ENCODE results near the gene STAMBP.

STAMBP gene

DNA sequence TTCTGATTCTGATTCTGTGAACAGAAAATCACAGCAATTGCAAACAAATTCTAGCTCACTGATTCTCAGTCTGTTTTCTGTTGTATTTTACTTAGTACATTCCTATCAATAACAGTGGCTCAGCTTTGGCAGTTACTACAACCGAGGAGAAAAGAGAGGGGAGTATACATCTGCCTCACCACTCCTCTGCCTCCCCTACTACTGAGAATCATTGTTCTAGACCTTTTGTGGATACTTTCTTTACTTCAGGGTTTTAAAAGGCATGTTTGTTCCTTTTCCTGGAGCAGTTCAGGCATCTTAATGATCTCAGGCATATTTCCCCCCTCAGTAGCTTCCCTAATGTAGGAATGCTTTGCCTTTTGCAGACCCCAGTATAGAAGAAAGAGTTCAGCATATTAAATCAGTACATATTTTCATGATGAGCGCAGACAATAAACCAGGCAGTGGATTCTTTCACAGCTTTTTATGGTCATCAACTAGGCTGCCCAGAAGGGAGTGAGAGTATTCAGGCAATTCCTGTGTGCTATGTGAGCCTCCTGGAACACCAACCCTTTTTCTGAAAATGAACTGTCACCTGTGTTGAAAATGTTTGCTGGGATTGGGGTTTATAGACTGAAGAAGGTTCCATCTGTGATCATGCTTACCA is 10.3 kb downstream of the STAMBP start:
- H3K4me3 ChIP-seq (ENCODE audit: low read depth, low read length) = no peak overlapping the region
- DNase-seq (ENCODE audit: low read depth) = no peak
- TF ChIP-seq POLR2A (IDR thresholded peaks at IDR 0.05; ENCODE audit: extremely low read depth, insufficient read length) = no peak
- TF ChIP-seq, protein P1, sequence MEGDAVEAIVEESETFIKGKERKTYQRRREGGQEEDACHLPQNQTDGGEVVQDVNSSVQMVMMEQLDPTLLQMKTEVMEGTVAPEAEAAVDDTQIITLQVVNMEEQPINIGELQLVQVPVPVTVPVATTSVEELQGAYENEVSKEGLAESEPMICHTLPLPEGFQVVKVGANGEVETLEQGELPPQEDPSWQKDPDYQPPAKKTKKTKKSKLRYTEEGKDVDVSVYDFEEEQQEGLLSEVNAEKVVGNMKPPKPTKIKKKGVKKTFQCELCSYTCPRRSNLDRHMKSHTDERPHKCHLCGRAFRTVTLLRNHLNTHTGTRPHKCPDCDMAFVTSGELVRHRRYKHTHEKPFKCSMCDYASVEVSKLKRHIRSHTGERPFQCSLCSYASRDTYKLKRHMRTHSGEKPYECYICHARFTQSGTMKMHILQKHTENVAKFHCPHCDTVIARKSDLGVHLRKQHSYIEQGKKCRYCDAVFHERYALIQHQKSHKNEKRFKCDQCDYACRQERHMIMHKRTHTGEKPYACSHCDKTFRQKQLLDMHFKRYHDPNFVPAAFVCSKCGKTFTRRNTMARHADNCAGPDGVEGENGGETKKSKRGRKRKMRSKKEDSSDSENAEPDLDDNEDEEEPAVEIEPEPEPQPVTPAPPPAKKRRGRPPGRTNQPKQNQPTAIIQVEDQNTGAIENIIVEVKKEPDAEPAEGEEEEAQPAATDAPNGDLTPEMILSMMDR (IDR thresholded peaks at IDR 0.05; ENCODE audit: low read depth, low read length) = no peak
- TF ChIP-seq MYC (IDR thresholded peaks at IDR 0.05; ENCODE audit: low read depth, low read length) = no peak
- TF ChIP-seq, protein P2, sequence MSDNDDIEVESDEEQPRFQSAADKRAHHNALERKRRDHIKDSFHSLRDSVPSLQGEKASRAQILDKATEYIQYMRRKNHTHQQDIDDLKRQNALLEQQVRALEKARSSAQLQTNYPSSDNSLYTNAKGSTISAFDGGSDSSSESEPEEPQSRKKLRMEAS (IDR thresholded peaks at IDR 0.05; ENCODE audit: low read depth, low read length) = no peak

DNA sequence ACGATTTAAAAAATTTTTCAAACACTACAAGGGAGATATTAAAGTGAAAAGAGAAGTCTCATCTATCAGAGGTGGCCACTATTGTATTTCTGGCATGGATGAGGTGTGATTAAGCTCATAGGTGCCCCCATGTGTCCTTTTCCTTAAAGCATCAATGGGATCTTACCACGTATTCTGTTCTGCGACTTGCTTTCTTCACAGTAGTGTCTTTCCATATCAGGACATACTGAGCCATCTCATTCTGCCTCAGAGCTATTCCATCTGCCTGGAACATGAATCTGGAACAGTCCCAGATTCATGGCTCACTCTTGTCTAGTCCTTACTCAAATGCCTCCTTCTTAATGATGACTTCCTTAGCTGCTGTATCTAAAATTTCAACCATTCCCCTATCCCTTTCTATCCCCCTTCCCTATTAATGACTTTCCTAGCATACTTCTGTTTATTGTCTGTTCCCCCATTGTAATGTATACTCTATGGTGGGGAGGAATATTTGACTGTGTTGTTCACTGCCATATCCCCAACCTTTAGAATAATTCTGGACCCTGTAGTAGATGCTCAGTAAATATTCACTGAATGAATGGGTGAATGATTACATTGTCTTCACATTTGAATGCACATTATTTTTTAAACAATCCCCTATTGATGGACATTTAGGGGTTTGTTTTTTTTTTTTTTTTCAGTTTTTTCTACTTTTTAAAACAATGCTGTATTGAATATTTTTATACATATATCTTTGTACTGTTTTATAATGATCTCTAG is 11.1 kb downstream of the STAMBP start:
- no peak for DNase-seq (ENCODE audit: low read depth)
- no peak overlapping the region for H3K4me3 ChIP-seq (ENCODE audit: low read depth, low read length)
- TF ChIP-seq, protein P1 (IDR thresholded peaks at IDR 0.05; ENCODE audit: low read depth, low read length) = no peak
- TF ChIP-seq MYC (IDR thresholded peaks at IDR 0.05; ENCODE audit: low read depth, low read length) (no peak), POLR2A (IDR thresholded peaks at IDR 0.05; ENCODE audit: extremely low read depth, insufficient read length) (no peak)
- TF ChIP-seq, protein P2 (IDR thresholded peaks at IDR 0.05; ENCODE audit: low read depth, low read length) = no peak

DNA sequence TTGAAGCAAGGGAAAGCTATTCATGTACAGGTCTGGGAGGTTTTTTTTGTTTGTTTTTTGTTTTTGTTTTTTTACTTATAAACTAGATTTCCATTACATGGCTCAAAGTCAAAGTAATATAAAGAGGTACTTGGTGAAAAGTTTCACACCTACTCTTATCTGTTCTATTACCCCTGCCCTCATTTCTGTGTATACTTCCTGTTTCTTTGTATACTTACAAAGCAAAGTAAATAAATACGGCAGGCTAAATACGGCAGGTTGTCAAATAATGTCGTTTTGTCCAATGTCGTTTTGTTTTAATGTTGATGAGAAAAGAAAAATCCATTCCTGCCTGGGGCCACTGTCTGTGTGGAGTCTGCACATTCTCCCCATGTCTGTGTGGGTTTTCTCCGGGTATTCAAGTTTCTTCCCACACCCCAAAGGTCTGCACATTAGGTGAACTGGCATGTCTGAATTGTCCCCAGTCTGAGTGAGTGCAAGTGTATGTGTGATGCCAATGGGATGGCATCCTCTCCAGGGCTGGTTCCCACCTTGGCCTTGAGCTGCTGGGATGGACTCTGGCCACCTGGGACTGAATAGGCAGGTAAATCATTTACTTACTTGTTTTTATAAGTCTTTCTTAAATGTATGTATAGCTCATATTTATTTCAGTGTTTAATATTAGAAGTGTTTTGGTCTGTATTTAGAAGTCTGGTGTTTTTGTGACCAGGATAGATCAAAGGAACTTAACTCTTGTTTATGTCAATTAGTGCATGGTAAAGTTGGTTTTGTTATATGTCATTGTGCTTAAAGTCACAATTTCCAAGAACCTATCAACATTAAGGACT is 13.4 kb downstream of the STAMBP start:
- DNase-seq (ENCODE audit: low read depth) = no peak
- H3K4me3 ChIP-seq (ENCODE audit: low read depth, low read length) = no peak overlapping the region
- TF ChIP-seq, protein P2 (IDR thresholded peaks at IDR 0.05; ENCODE audit: low read depth, low read length) = no peak
- TF ChIP-seq MYC (IDR thresholded peaks at IDR 0.05; ENCODE audit: low read depth, low read length) (no peak), POLR2A (IDR thresholded peaks at IDR 0.05; ENCODE audit: extremely low read depth, insufficient read length) (no peak)
- TF ChIP-seq, protein P1 (IDR thresholded peaks at IDR 0.05; ENCODE audit: low read depth, low read length) = no peak

DNA sequence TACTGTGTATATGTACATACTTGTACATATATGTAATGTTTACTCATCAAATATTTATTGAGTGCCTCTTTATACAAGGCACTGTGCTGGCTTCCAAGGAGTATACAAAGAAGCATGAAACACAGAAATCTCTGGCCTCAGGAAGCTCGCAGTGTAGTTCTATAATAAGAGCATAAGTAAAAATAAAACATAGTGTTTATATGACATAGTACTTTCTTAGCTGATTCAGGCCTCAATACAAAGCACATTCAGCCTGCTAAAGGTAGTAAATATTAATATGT is 13.9 kb downstream of the STAMBP start:
- DNase-seq (ENCODE audit: low read depth) = no peak
- H3K4me3 ChIP-seq (ENCODE audit: low read depth, low read length) = no peak overlapping the region
- TF ChIP-seq, protein P1 (IDR thresholded peaks at IDR 0.05; ENCODE audit: low read depth, low read length) = no peak
- TF ChIP-seq, protein P2 (IDR thresholded peaks at IDR 0.05; ENCODE audit: low read depth, low read length) = no peak
- TF ChIP-seq MYC (IDR thresholded peaks at IDR 0.05; ENCODE audit: low read depth, low read length) (no peak), POLR2A (IDR thresholded peaks at IDR 0.05; ENCODE audit: extremely low read depth, insufficient read length) (no peak)

DNA sequence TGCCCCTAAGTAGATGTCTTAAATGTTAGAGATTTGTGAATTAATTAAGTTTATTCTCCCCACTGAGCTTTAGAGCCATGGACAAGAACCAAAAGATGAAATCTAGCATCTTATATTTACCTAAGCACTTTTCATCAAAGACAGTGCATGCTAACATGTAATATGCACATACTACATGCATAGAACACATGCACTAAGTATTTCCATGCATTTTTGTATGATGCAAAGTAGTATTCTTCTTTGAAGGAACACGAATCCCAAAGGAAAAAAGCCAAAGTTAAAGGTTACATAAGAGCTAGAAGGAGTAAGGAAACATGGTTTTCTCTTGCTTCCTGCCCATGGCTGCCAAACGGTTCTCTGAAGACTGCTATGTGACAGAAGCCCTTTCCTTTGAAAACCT is 15.3 kb downstream of the STAMBP start:
- TF ChIP-seq MYC (IDR thresholded peaks at IDR 0.05; ENCODE audit: low read depth, low read length) = no peak
- TF ChIP-seq, protein P1 (IDR thresholded peaks at IDR 0.05; ENCODE audit: low read depth, low read length) = no peak
- TF ChIP-seq, protein P2 (IDR thresholded peaks at IDR 0.05; ENCODE audit: low read depth, low read length) = no peak
- TF ChIP-seq POLR2A (IDR thresholded peaks at IDR 0.05; ENCODE audit: extremely low read depth, insufficient read length) = no peak
- H3K4me3 ChIP-seq (ENCODE audit: low read depth, low read length) = no peak overlapping the region
- DNase-seq (ENCODE audit: low read depth) = no peak

All from NB4 (cell line).